HG03064 (cell line): ENCODE results near the gene GTPBP4.
"Not testable (repeated sequence)": the region's sequence is repeated elsewhere in the genome, so short reads cannot be mapped to it uniquely, and the experiment has no call there.

ENCODE experiments used
- ATAC-seq: cut with Tn5 transposase; IDR thresholded peaks from one replicate; pipeline ENCODE4 v1.9.1; 2021; ENCODE audit warnings: low read depth; ENCODE audit not compliant: unreplicated experiment

GTPBP4 gene

GRCh38 chr10:988667-989545, 672 bp downstream of the GTPBP4 start:
- ATAC-seq = no peak

GRCh38 chr10:990808-991207, 2.6 kb downstream of the GTPBP4 start:
- ATAC-seq = no peak

- no peak for ATAC-seq
These were observed 4.2 kb downstream of the GTPBP4 start for GRCh38 chr10:992467-992866.

- ATAC-seq = no peak
These were observed 4.6 kb downstream of the GTPBP4 start for GRCh38 chr10:992871-993270.

- no peak for ATAC-seq
These were observed 6.8 kb downstream of the GTPBP4 start for GRCh38 chr10:994836-995558.

GRCh38 chr10:995559-995926, 7.3 kb downstream of the GTPBP4 start:
- no peak for ATAC-seq

GRCh38 chr10:996031-996430, 7.8 kb downstream of the GTPBP4 start:
- ATAC-seq = no peak

GRCh38 chr10:997266-998022, 9.2 kb downstream of the GTPBP4 start:
- ATAC-seq = no peak

- ATAC-seq = no peak
These were observed 14.3 kb downstream of the GTPBP4 start for GRCh38 chr10:1002425-1003006.

- ATAC-seq = no peak
These were observed 15.8 kb downstream of the GTPBP4 start for GRCh38 chr10:1003884-1004670.

- ATAC-seq = no peak
These were observed 18.3 kb downstream of the GTPBP4 start for GRCh38 chr10:1006573-1006972.

- ATAC-seq = no peak
These were observed 19.3 kb downstream of the GTPBP4 start for GRCh38 chr10:1007583-1007982.

- no peak for ATAC-seq
These were observed 20.8 kb downstream of the GTPBP4 start for GRCh38 chr10:1009071-1009494.

GRCh38 chr10:1009947-1010346, 21.7 kb downstream of the GTPBP4 start:
- not testable (repeated sequence) for ATAC-seq

GRCh38 chr10:1010703-1011102, 22.5 kb downstream of the GTPBP4 start:
- no peak for ATAC-seq

GRCh38 chr10:1011696-1012095, 23.5 kb downstream of the GTPBP4 start:
- ATAC-seq = no peak

GRCh38 chr10:1015688-1016087, 27.5 kb downstream of the GTPBP4 start:
- ATAC-seq = no peak

GRCh38 chr10:1019362-1019761, 31.1 kb downstream of the GTPBP4 start:
- no peak for ATAC-seq

GRCh38 chr10:1020460-1020859, 32.2 kb downstream of the GTPBP4 start:
- ATAC-seq = no peak

- ATAC-seq = no peak
These were observed 32.7 kb downstream of the GTPBP4 start for GRCh38 chr10:1020958-1021357.
